CD4-positive, CD25-positive, alpha-beta regulatory T cell (primary cell): Measurements from ENCODE around the gene DIO3. TPM values are rescaled to one million over a fixed set of nuclear protein-coding genes. Genes with fewer than 3 reads are reported as not detected.

Experiments
- ATAC-seq, 2 donors: fragments of 150-1000 bp; cut with Tn5 transposase; one replicate each; pipeline ENCODE4 v1.10.0; 2021; ENCODE audit warnings: low read depth in 2 of 2, moderate number of reproducible peaks in 2 of 2, moderate library complexity in 1 of 2
- DNase-seq, 3 donors: peaks; one replicate each; pipeline versions ENCODE4 v3.0.0 to v3.0.0-alpha.2; 2012 to 2022; ENCODE audit warnings: mixed read lengths in 1 of 3
- H3K27ac ChIP-seq: one replicate; pipeline ENCODE4 v1.7.0; 2013; ENCODE audit warnings: mild to moderate bottlenecking, low read length; ENCODE audit not compliant: insufficient read depth, poor library complexity, severe bottlenecking
- H3K27me3 ChIP-seq: one replicate; pipeline ENCODE4 v1.7.0; 2013; ENCODE audit warnings: low read length; ENCODE audit not compliant: control insufficient read depth, insufficient read depth
- H3K36me3 ChIP-seq: one replicate; pipeline ENCODE4 v1.7.0; 2013; ENCODE audit warnings: mild to moderate bottlenecking, low read length, moderate library complexity; ENCODE audit not compliant: control insufficient read depth, insufficient read depth
- H3K4me1 ChIP-seq: 2 replicates; pipeline ENCODE4 v1.7.0; 2013; ENCODE audit warnings: mild to moderate bottlenecking, low read length; ENCODE audit not compliant: insufficient read depth, control insufficient read depth, poor library complexity, severe bottlenecking
- H3K4me3 ChIP-seq: one replicate; pipeline ENCODE4 v1.7.0; 2013; ENCODE audit warnings: low read depth, mild to moderate bottlenecking, low read length, moderate library complexity
- H3K9me3 ChIP-seq, 2 experiments: 1 replicate in 1 of 2; 2 replicates in 1 of 2; pipeline ENCODE4 v1.7.0; 2013; ENCODE audit warnings: low read length in 2 of 2, mild to moderate bottlenecking in 1 of 2, moderate library complexity in 1 of 2; ENCODE audit not compliant: control insufficient read depth in 2 of 2
- H3K27ac Mint-ChIP-seq, 3 donors: one replicate each; pipeline ENCODE4 v1.8.0; 2020 to 2022; ENCODE audit warnings: mild to moderate bottlenecking in 3 of 3, mixed read lengths in 3 of 3, moderate library complexity in 2 of 3
- H3K27me3 Mint-ChIP-seq: one replicate; pipeline ENCODE4 v1.8.0; 2022; ENCODE audit warnings: mild to moderate bottlenecking, mixed read lengths
- H3K36me3 Mint-ChIP-seq: one replicate; pipeline ENCODE4 v1.8.0; 2020; ENCODE audit warnings: mixed read lengths
- H3K4me1 Mint-ChIP-seq, 4 donors: one replicate each; pipeline ENCODE4 v1.8.0; 2020 to 2022; ENCODE audit warnings: mixed read lengths in 4 of 4, mild to moderate bottlenecking in 1 of 4
- H3K4me3 Mint-ChIP-seq, 4 donors: one replicate each; pipeline ENCODE4 v1.8.0; 2020 to 2022; ENCODE audit warnings: mild to moderate bottlenecking in 4 of 4, mixed read lengths in 4 of 4, moderate library complexity in 3 of 4
- H3K9me3 Mint-ChIP-seq, 7 donors: one replicate each; pipeline ENCODE4 v1.8.0; 2020 to 2022; ENCODE audit warnings: mixed read lengths in 7 of 7, mild to moderate bottlenecking in 3 of 7, moderate library complexity in 2 of 7
- polyA plus RNA-seq, 4 donors: library from polyadenylated mRNA; unstranded; fragments of 300-500 nt; fragmentation: Illumina TruSeq; gene quantifications; one replicate each; pipeline ENCODE4 v1.2.3, GENCODE V29; 2021
- total RNA-seq: library from RNA; stranded (reverse); gene quantifications from one replicate; pipeline ENCODE4 v1.2.3, GENCODE V29; 2022

Gene DIO3
- total and polyA plus RNA-seq, 5 donors from 2014 or later = not detected

- Histone ChIP-seq H3K36me3 (no peaks in the 10 kb centered on the region), H3K4me3 (no peak overlapping the region), H3K27ac (no peak overlapping the region), H3K4me1 (no peaks in the 10 kb centered on the region), H3K9me3 (no peaks in the 10 kb centered on the region), H3K27me3 (no peaks in the 10 kb centered on the region)
- no peaks in the 10 kb centered on the region for H3K36me3 Mint-ChIP-seq
- H3K4me3 Mint-ChIP-seq = peak overlapping the region in 2 of 4 donors; percentile 16 to 59
- no peaks in the 10 kb centered on the region for H3K9me3 Mint-ChIP-seq
- H3K4me1 Mint-ChIP-seq = peaks cover 0 to 22% (median 0%) of the 10 kb centered on the region in 4 donors
- ATAC-seq (no peak), DNase-seq (no peak)
- H3K27ac Mint-ChIP-seq = peak overlapping the region in 1 of 3 donors; percentile 51
- peaks cover 10% of the 10 kb centered on the region for H3K27me3 Mint-ChIP-seq
These were observed 25.5 kb upstream of the DIO3 start for GRCh38 chr14:101535701-101536207.

GRCh38 chr14:101537286-101537685, 24.0 kb upstream of the DIO3 start:
- Mint-ChIP-seq H3K4me1 (peaks cover 0 to 22% (median 0%) of the 10 kb centered on the region in 4 donors), H3K4me3 (no peak overlapping the region), H3K27ac (no peak overlapping the region), H3K36me3 (no peaks in the 10 kb centered on the region), H3K27me3 (peaks cover 13% of the 10 kb centered on the region), H3K9me3 (no peaks in the 10 kb centered on the region)
- Histone ChIP-seq H3K4me1 (no peaks in the 10 kb centered on the region), H3K4me3 (no peak overlapping the region), H3K27me3 (no peaks in the 10 kb centered on the region), H3K36me3 (no peaks in the 10 kb centered on the region), H3K9me3 (no peaks in the 10 kb centered on the region), H3K27ac (no peak overlapping the region)
- ATAC-seq = no peak
- DNase-seq = no peak

- no peak overlapping the region for H3K4me3 Mint-ChIP-seq
- H3K36me3 ChIP-seq = no peaks in the 10 kb centered on the region
- H3K9me3 ChIP-seq = no peaks in the 10 kb centered on the region
- DNase-seq = no peak
- peaks cover 0 to 17% (median 0%) of the 10 kb centered on the region in 4 donors for H3K4me1 Mint-ChIP-seq
- no peaks in the 10 kb centered on the region for H3K4me1 ChIP-seq
- H3K27ac Mint-ChIP-seq = no peak overlapping the region
- H3K9me3 Mint-ChIP-seq = peaks cover 0 to 4% (median 0%) of the 10 kb centered on the region in 7 donors
- no peaks in the 10 kb centered on the region for H3K36me3 Mint-ChIP-seq
- H3K4me3 ChIP-seq = no peak overlapping the region
- no peaks in the 10 kb centered on the region for H3K27me3 ChIP-seq
- no peak overlapping the region for H3K27ac ChIP-seq
- no peak for ATAC-seq
- H3K27me3 Mint-ChIP-seq = peaks cover 13% of the 10 kb centered on the region
These were observed 22.4 kb upstream of the DIO3 start for GRCh38 chr14:101538878-101539277.

GRCh38 chr14:101539880-101540279, 21.4 kb upstream of the DIO3 start:
- Mint-ChIP-seq H3K9me3 (peaks cover 0 to 5% (median 0%) of the 10 kb centered on the region in 7 donors), H3K27me3 (peaks cover 13% of the 10 kb centered on the region)
- ATAC-seq = no peak

GRCh38 chr14:101540481-101541462, 20.5 kb upstream of the DIO3 start:
- Histone ChIP-seq H3K4me3 (no peak overlapping the region), H3K4me1 (no peaks in the 10 kb centered on the region), H3K27me3 (no peaks in the 10 kb centered on the region), H3K27ac (no peak overlapping the region), H3K9me3 (no peaks in the 10 kb centered on the region), H3K36me3 (no peaks in the 10 kb centered on the region)
- DNase-seq (no peak), ATAC-seq (no peak)
- Mint-ChIP-seq H3K36me3 (no peaks in the 10 kb centered on the region), H3K4me3 (no peak overlapping the region), H3K27me3 (peaks cover 13% of the 10 kb centered on the region), H3K27ac (no peak overlapping the region), H3K4me1 (peaks cover 0 to 6% (median 0%) of the 10 kb centered on the region in 4 donors), H3K9me3 (peaks cover 0 to 5% (median 0%) of the 10 kb centered on the region in 7 donors)

More at GRCh38 chr14:101539880-101540279, 21.4 kb upstream of the DIO3 start:
- Mint-ChIP-seq H3K4me1 (peaks cover 0 to 15% (median 0%) of the 10 kb centered on the region in 4 donors), H3K36me3 (no peaks in the 10 kb centered on the region), H3K27ac (no peak overlapping the region), H3K4me3 (no peak overlapping the region)
- H3K27ac ChIP-seq = no peak overlapping the region
- no peaks in the 10 kb centered on the region for H3K27me3 ChIP-seq
- H3K36me3 ChIP-seq = no peaks in the 10 kb centered on the region
- no peaks in the 10 kb centered on the region for H3K9me3 ChIP-seq
- no peak overlapping the region for H3K4me3 ChIP-seq
- no peaks in the 10 kb centered on the region for H3K4me1 ChIP-seq
- no peak for DNase-seq

- no peak for ATAC-seq
- H3K4me3 Mint-ChIP-seq = no peak overlapping the region
- no peak overlapping the region for H3K27ac Mint-ChIP-seq
- Histone ChIP-seq H3K4me3 (no peak overlapping the region), H3K9me3 (no peaks in the 10 kb centered on the region), H3K27me3 (no peaks in the 10 kb centered on the region), H3K36me3 (no peaks in the 10 kb centered on the region), H3K4me1 (no peaks in the 10 kb centered on the region), H3K27ac (no peak overlapping the region)
- no peaks in the 10 kb centered on the region for H3K36me3 Mint-ChIP-seq
- H3K27me3 Mint-ChIP-seq = peaks cover 8% of the 10 kb centered on the region
- peaks cover 0 to 3% (median 0%) of the 10 kb centered on the region in 4 donors for H3K4me1 Mint-ChIP-seq
- no peak for DNase-seq
- peaks cover 0 to 5% (median 0%) of the 10 kb centered on the region in 7 donors for H3K9me3 Mint-ChIP-seq
These were observed 18.9 kb upstream of the DIO3 start for GRCh38 chr14:101542391-101542790.

- H3K4me3 ChIP-seq = no peak overlapping the region
- Mint-ChIP-seq H3K27ac (no peak overlapping the region), H3K4me3 (no peak overlapping the region), H3K27me3 (peaks cover 4% of the 10 kb centered on the region), H3K4me1 (no peaks in the 10 kb centered on the region), H3K36me3 (no peaks in the 10 kb centered on the region), H3K9me3 (peaks cover 0 to 5% (median 0%) of the 10 kb centered on the region in 7 donors)
- no peaks in the 10 kb centered on the region for H3K36me3 ChIP-seq
- ATAC-seq = no peak
- H3K27ac ChIP-seq = no peak overlapping the region
- H3K27me3 ChIP-seq = no peaks in the 10 kb centered on the region
- no peak for DNase-seq
- H3K4me1 ChIP-seq = no peaks in the 10 kb centered on the region
- H3K9me3 ChIP-seq = no peaks in the 10 kb centered on the region
These were observed 17.5 kb upstream of the DIO3 start for GRCh38 chr14:101543814-101544213.
